Amniotic stem cell (primary cell): Measurements from ENCODE around the gene LSP1.
"Not testable (repeated sequence)": the region's sequence is repeated elsewhere in the genome, so short reads cannot be mapped to it uniquely, and the experiment has no call there.

Experiments used
- DNase-seq: peaks from one replicate; lab custom pipeline; 2025; lab: John Stamatoyannopoulos, UW

The LSP1 gene

DNA sequence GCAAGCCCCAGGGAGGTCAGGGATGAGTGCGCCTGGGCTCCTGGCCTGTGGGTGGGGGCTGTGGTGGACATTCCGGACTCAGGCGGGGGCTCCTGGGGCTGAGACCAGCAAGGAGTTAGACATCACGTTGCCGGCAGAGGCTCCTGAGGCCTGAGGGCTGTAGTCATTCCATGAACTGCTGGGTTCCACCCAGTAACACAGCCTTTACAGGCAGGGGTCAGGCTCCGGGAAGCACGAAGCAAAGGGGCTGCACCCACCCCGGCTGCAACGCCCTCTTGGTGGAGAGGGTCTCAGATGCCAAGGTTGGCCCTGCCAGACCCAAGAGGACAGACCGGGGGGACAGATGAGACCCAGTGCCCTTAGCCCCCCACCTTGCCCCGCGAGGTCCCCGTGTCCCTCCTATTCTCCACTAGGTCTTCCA, 75.6 kb downstream of the LSP1 start:
- no peak for DNase-seq

- no peak for DNase-seq
These were observed 76.1 kb downstream of the LSP1 start for GRCh38 chr11:1928891-1929541.

DNA sequence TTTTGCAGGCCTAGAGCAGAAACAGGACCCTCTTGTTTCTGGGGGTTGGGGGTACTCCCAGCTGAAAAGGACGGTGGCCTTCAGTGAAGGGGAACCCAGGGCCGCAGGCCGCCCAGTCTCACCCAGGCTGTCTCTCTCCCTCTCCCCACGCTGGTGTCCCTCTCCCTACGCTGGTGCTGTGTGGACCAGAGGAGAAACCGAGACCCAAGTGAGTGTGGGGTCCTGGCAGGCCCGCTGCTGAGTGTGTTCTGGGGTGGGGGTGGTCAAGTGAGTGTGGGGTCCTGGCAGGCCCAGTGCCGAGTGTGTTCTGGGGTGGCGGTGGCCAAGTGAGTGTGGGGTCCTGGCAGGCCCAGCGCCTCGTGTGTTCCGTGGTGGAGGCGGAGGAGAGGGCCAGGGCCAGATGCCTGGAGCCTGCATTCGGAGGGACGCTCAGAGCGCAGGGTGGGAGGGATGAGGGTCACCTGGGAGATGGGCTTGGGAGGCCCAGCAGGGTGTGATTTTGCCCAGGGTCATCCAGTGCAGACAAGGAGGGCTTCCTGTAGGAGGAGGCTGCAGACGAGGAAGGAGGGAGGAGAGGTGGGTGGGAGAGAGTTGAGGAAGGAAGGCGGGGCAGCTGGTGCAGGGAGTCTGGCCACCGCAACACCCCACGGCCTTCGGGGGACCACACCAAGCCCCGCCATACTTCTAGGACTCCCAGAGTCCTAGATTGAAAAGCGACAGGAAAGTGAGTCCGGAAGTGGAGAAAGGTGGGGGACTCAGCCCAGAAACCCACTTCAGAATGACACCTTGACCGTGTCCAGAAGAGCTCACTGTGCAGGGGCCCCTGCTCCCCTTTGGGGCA, 77.0 kb downstream of the LSP1 start:
- no peak for DNase-seq

GRCh38 chr11:1930462-1930830, 77.6 kb downstream of the LSP1 start:
- no peak for DNase-seq

GRCh38 chr11:1931341-1932104, 78.6 kb downstream of the LSP1 start:
- DNase-seq, result no peak

DNA sequence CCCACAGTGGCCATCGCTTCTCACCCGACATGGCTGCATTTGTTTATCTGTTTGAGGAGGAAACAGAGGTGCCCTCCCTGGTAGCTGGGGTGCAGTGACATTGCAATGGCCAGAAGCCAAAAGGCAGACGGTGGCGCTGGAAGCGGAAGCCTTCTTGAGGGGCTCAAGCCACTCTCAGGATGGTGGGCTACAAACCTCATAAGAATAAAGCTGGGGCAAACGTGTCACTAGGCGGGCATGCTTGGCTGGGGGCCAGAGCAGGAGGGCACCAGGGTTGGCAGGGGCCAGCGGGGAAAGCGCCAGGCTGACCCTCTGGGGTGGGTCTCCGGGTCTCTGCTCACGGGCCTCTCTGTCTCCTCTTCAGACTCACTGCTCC, 79.2 kb downstream of the LSP1 start:
- DNase-seq, result no peak

DNA sequence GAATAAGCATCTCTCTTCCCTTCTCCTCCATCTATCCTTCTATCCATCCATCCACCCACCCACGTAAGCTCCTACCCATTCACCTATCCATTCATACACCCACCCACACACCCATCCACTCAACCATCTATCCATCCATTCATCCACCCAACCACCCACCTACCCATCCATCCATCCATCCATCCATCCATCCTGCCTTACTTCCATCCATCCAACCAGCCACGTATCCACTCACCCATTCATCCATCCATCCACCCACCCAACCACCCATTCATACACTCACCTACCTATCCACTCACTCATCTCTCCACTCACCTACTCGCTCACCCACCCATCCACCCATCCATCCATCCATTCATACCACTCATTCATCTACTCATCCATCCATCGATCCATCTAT, 79.8 kb downstream of the LSP1 start:
- DNase-seq, result no peak

DNA sequence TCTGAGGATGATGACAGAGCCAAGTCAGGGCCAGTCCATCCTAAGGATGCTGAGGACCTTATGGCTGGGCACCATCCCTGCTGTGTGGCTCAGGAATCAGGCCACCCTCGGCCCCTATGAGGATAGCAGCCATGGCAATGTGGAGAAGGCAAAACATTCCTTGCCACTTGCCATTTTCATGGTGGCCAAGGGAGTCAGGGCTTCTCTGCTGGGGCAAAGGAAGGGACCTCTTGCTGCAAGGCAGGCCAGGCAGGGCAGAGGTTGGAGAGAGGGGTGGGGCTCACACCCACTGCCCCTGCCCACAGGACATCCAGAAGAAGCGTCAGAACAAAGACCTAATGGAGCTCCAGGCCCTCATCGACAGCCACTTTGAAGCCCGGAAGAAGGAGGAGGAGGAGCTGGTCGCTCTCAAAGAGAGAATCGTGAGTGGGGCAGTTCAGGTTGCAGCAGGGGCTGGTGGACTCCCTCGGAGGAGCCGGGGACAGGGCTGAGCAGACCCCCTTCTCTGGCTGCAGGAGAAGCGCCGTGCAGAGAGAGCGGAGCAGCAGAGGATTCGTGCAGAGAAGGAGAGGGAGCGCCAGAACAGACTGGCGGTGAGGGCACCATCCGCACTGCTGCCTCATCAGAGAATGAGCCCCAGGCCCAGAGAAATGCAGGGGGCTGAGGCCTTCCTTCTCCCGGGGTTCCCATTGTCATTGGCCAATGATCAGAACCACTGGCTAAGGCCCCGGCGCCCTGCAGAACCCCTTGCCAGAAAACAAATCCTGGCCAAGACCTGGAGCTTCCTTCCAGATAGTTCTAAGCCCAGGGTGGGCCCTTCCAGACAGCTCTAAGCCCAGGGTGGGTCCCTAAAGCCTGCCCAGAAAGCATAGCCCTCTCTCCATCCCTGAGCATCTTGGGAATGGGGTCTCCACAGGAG, 80.8 kb downstream of the LSP1 start:
- no peak for DNase-seq

DNA sequence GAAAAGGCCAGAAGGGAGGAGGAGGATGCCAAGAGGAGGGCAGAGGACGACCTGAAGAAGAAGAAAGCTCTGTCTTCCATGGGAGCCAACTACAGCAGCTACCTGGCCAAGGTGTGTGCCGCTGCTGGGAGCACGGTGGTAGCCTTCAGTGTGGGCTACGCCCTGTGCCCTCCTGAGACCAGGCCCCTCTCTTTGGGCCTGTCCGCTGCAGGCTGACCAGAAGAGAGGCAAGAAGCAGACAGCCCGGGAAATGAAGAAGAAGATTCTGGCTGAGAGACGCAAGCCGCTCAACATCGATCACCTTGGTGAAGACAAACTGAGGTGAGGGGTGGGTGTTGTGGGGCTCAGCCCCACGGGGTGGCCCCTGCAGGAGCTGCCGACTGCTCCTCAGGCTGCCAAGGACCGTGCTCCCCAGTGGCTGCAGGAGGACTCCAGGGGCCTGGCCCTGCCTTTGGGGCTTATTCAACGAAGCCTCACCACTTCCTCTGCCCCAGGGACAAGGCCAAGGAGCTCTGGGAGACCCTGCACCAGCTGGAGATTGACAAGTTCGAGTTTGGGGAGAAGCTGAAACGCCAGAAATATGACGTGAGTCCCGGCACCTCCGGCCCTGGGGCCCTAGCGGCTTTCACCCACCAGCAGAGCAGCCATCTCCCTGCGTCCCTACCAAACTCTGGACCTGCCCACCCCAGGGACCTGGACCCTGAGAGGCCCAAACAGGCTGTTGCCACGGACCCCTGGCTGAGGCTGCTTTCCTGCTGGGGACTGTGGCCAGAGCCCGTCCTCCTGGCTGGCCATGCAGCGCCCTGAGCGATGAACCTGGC, 81.7 kb downstream of the LSP1 start:
- DNase-seq, result no peak

GRCh38 chr11:1935156-1936071, 82.5 kb downstream of the LSP1 start:
- DNase-seq, result no peak

GRCh38 chr11:1936072-1936780, 83.3 kb downstream of the LSP1 start:
- DNase-seq, result no peak

- no peak for DNase-seq
These were observed 84.1 kb downstream of the LSP1 start for GRCh38 chr11:1936781-1937615.

DNA sequence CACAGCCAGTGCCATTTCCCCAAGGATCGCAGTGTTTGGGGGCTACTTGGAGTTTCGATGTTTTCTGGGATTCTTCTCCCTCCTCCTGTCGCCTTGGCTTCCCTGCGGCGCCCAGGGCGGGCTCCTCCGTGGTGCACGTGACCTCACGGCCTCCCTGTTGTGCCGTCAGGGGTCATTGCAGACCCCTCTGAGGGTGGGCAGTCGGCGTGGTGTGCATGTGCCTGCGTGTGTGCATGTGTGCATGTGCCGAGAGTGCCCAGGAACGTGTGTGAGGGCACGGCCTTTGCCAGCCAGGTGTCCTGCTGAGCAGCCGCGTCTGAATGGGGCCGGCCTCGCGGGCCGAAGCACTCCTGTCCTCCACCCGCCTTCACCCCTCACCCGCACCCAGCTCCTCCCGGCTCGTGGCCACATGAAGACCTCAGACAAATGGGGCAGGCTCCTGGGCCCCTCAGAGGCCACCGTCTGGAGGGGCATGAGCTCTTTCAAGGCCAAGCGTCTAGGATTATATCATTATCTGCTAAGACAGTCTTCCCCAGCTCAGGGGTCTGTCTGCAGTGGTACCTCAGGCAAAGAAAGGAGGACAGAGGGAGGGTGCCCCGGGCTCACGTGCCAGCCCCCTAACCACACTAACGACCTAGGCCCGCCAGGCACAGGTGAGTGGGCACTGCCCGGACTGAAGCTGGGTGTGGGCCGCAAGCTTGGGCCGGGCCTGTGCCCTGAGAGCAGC, 84.9 kb downstream of the LSP1 start:
- DNase-seq, result no peak

GRCh38 chr11:1938343-1939005, 85.6 kb downstream of the LSP1 start:
- DNase-seq, result no peak

GRCh38 chr11:1939006-1939625, 86.2 kb downstream of the LSP1 start:
- DNase-seq, result no peak

- not testable (repeated sequence) for DNase-seq
These were observed 86.9 kb downstream of the LSP1 start for GRCh38 chr11:1939788-1940187.
